ENCODE measurements around the gene ZNF536.

Gene ZNF536

DNA sequence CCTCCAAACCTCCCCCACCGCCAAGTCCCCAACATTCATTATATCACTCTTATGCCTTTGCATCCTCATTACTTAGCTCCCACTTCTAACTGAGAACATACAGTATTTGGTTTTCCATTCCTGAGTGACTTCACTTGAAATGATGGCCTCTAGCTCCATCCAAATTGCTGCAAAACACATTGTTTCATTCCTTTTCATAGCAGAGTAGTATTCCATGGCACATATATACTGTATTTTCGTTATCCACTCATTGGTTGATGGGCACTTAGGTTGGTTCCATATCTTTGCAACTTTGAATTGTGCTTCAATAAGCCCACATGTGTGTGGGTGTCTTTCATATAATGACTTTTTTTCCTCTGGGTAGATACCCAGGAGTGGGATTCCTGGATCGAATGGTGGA is 233.1 kb downstream of the ZNF536 start:
- Histone ChIP-seq H3K27me3 (ENCODE audit: insufficient read depth, poor library complexity, severe bottlenecking) (no peaks in the 10 kb centered on the region), H3K4me3 (replicated peaks; ENCODE audit: insufficient read depth, low read length) (no peak overlapping the region), H3K27ac (replicated peaks) (no peak overlapping the region)
- DNase-seq (ENCODE audit: low read depth in 1 of 2, low spot score in 1 of 2) = no peak
- TF ChIP-seq CTCF (IDR thresholded peaks at IDR 0.05; ENCODE audit: insufficient read depth, low read length) = no peak
- no peak for TF ChIP-seq GABPA (IDR thresholded peaks at IDR 0.05; ENCODE audit: low read depth)
- no peak for TF ChIP-seq SPI1 (IDR thresholded peaks at IDR 0.05; ENCODE audit: borderline replicate concordance, low read depth)
- no peak for TF ChIP-seq REST (IDR thresholded peaks at IDR 0.05; ENCODE audit: insufficient replicate concordance, low read depth)
- TF ChIP-seq POLR2AphosphoS5 (IDR thresholded peaks at IDR 0.05; ENCODE audit: low read depth) = no peak

- no peaks in the 10 kb centered on the region for H3K27me3 ChIP-seq (ENCODE audit: insufficient read depth, poor library complexity, severe bottlenecking)
- no peak for DNase-seq (ENCODE audit: low read depth in 1 of 2, low spot score in 1 of 2)
- no peak for TF ChIP-seq REST (IDR thresholded peaks at IDR 0.05; ENCODE audit: insufficient replicate concordance, low read depth)
- TF ChIP-seq SPI1 (IDR thresholded peaks at IDR 0.05; ENCODE audit: borderline replicate concordance, low read depth) = no peak
- no peak for TF ChIP-seq CTCF (IDR thresholded peaks at IDR 0.05; ENCODE audit: insufficient read depth, low read length)
- no peak for TF ChIP-seq GABPA (IDR thresholded peaks at IDR 0.05; ENCODE audit: low read depth)
- no peak for TF ChIP-seq POLR2AphosphoS5 (IDR thresholded peaks at IDR 0.05; ENCODE audit: low read depth)
- H3K4me3 ChIP-seq (replicated peaks; ENCODE audit: insufficient read depth, low read length) = no peak overlapping the region
- no peak overlapping the region for H3K27ac ChIP-seq (replicated peaks)
These were observed 234.2 kb downstream of the ZNF536 start for GRCh38 chr19:30606114-30607050.

Data from HL-60 (cell line).